Subcutaneous adipose tissue (tissue), 4 donors: ENCODE data around the gene PWWP2B. TPM values are rescaled to one million over a fixed set of nuclear protein-coding genes. Genes with fewer than 3 reads are reported as not detected.

Experiments
- CTCF ChIP-seq: fragments of 450-650 bp; IDR thresholded peaks from one replicate; pipeline ENCODE4 v1.5.1; 2016; ENCODE audit warnings: low read depth, mild to moderate bottlenecking, control low read depth, antibody characterized with exemption, moderate library complexity
- total RNA-seq, 4 donors: library from RNA; depleted of rRNA; stranded (reverse); fragments of >200 nt; gene quantifications; one replicate each; pipeline ENCODE4 v1.1.0, GENCODE V29; 2016

Gene PWWP2B
- total RNA-seq, 4 donors from 2014 or later = 9.0 to 24.9 (median 9.6) TPM

- no peak for TF ChIP-seq CTCF
Observed at GRCh38 chr10:132413226-132414205, 16.5 kb downstream of the PWWP2B start.

GRCh38 chr10:132414402-132415016 lies 17.5 kb downstream of the PWWP2B start:
- no peak for TF ChIP-seq CTCF

- TF ChIP-seq CTCF = no peak
Observed at GRCh38 chr10:132415255-132415654, 18.3 kb downstream of the PWWP2B start.

GRCh38 chr10:132415956-132416355 lies 19.0 kb downstream of the PWWP2B start:
- no peak for TF ChIP-seq CTCF

GRCh38 chr10:132416566-132417256 lies 19.7 kb downstream of the PWWP2B start:
- TF ChIP-seq CTCF = no peak

GRCh38 chr10:132417257-132417910 lies 20.4 kb downstream of the PWWP2B start:
- no peak for TF ChIP-seq CTCF
